ENCODE data around the gene SPATA31E1.
"Not testable (repeated sequence)": the region's sequence is repeated elsewhere in the genome, so short reads cannot be mapped to it uniquely, and the experiment has no call there.

The SPATA31E1 gene

GRCh38 chr9:87882627-87883026 is at the start of gene SPATA31E1:
TSS of gene SPATA31E1 (plus strand) at chr9:87882877. CDS start at chr9:87882892, 15 bp downstream.
- no peak for DNase-seq (ENCODE audit: extremely low read depth in 1 of 2, low read depth in 1 of 2)

DNA sequence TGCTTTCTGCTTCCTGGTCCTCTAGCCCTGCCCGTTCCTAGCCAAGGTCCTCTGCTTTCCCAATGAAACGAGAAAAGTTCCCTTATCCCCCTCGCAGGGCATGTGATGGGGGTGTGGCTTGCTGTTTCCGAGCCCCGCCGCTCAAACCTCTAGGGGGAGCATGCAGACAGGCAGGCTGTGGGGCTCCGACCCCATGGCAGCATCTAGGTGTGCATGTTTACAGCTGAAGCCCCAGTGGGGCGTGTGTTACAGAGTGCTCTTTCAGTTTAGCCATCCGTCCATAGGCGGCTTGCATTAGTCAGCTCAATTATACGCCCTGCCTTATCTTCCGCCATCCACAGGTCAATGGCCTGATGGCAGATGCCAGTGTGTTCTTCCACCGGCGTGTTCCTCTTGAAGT is 48.3 kb upstream of the SPATA31E1 start:
- DNase-seq (ENCODE audit: extremely low read depth in 1 of 2, low read depth in 1 of 2), result no peak

- DNase-seq (ENCODE audit: extremely low read depth in 1 of 2, low read depth in 1 of 2), result no peak
Observed at GRCh38 chr9:87836536-87836935, 46.1 kb upstream of the SPATA31E1 start.

DNA sequence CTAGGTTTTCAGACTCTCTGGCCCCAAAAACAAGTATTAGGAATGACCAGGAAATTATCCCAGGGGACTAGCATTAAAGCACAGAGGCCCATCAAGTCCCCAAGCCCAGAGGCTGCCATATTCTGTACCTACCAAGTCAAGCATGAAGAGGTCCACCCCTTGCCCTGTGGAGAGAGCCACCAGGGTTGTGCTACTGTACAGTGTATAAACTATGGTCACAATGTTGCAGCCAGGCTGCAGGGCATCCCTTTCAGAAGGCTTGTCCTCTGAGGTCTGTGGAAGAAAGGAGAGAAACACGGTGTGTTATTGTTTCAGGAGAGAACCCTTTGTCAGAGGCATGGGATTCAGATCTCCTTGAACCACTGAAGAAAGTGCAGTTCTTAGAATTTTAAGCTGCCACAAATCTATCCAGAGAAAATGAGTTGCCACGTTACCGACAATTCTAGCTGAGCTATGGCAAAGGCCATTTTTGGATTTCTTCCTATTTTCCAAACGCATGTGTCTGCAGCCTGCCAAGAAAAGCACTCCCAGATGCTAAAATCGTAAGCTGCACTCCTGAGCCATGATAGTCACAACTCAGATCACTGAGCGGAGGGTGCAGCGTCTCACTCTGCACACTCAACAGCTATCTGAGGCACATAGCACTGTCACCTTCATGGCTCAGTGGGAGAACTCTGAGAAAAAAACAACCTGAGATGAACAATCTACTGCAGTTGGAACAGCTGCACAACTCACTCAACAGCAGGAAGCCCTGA is 45.5 kb upstream of the SPATA31E1 start:
- DNase-seq (ENCODE audit: extremely low read depth in 1 of 2, low read depth in 1 of 2), result no peak

DNA sequence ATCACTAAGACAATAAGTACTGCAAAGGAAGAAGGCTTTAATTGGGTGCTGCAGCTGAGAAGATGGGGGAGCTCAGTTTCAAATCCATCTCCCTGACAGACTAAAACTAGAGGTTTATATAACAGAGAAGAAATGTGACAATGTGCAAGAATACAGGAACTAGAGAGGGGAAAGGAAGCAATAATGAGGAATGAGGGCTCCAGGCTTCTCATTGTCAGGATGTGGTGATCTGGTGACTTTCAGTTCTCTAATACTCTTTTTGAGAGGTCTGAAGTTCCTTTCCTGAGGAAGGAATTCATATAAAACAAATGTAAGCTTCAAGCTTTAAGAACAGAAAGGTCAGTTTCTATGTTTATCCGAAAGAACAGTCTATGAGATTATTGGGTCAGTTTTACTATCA is 42.5 kb upstream of the SPATA31E1 start:
- DNase-seq (ENCODE audit: extremely low read depth in 1 of 2, low read depth in 1 of 2), result no peak

DNA sequence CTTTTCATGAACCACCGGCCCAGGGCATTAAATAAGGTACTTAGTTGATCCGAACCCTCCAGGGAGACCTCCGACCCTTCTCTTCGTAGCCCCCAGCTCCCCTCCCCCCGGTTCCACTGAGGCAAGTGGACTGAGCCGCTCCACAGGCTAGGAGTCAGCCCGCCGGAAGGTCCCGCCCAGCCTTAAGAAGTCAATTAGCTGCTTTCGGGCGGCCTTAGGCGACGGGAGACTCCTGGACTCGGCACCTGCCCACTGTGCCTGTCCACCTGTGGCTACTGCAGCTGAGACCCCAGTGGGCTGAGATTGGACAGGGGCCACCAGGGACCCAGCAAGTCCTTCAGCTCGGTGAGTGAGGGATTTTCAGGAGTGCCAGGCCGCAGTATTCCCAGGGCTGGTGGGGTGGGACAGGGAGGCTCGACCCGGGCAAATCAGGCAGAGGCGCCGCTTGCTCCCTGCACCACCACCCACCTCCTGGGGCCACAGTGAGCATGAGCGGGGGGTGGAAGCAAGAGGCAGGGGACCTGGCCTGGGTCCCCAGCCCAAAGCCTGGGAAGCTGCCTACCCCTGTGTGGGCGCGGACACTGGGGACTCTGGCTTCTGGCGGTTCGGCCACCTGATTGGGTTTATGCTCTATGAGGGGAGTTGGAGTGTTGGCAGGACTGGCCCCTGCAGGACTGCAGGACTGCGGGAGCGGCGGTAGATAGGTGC is 39.6 kb upstream of the SPATA31E1 start:
- DNase-seq (ENCODE audit: extremely low read depth in 1 of 2, low read depth in 1 of 2), result no peak

- DNase-seq (ENCODE audit: extremely low read depth in 1 of 2, low read depth in 1 of 2), result no peak
Observed at GRCh38 chr9:87844506-87844905, 38.2 kb upstream of the SPATA31E1 start.

- DNase-seq (ENCODE audit: extremely low read depth in 1 of 2, low read depth in 1 of 2), result not testable (repeated sequence)
Observed at GRCh38 chr9:87847817-87848216, 34.9 kb upstream of the SPATA31E1 start.

DNA sequence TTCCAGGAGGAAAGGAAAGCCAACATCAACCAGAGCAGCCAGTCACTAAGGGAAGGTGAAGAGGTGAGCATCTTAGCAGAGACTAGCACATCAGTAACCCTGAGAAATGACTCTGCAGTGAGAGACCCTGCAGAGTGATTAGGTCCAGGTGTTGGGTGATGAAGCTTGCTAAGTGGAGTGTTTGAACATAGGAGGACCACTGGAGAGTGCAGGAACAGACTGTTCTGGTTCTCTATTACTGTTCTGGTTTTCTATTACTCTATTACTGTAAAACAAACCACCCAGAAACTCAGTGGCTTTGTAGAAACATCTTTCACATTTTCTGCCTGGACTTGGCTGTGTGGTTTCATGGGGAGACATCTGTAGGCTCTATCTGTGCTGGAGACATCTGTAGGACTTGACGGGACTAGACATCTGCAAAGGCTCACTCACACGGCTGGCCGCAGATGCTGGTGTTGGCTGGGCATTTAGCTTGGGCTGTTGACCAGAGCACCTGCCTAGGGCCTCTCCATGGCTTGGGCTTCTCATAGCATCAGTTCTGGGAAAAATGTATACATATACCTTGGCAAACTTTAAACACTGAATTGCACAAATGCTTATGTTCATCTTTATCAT is 33.4 kb upstream of the SPATA31E1 start:
- no peak for DNase-seq (ENCODE audit: extremely low read depth in 1 of 2, low read depth in 1 of 2)

DNA sequence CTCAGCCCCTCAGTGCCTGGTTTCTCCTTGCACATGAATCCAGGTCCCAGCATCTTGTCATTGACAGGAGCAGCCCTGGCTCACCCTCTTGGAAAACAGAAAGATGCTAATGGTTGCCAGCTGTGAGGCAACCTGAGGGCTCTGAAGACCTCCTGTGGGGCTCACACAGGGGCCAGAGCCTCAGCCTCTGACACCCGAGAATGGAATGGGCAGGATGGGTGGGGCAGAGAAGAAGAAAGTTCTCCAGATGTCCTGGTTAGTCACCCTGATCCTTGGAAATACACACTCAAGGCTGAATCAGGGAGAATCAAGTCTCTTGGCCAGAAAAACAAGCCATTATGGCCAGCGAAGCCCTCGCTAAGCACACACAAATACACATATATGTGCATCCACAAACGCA is 32.3 kb upstream of the SPATA31E1 start:
- DNase-seq (ENCODE audit: extremely low read depth in 1 of 2, low read depth in 1 of 2), result no peak

- not testable (repeated sequence) for DNase-seq (ENCODE audit: extremely low read depth in 1 of 2, low read depth in 1 of 2)
Observed at GRCh38 chr9:87851186-87851585, 31.5 kb upstream of the SPATA31E1 start.

DNA sequence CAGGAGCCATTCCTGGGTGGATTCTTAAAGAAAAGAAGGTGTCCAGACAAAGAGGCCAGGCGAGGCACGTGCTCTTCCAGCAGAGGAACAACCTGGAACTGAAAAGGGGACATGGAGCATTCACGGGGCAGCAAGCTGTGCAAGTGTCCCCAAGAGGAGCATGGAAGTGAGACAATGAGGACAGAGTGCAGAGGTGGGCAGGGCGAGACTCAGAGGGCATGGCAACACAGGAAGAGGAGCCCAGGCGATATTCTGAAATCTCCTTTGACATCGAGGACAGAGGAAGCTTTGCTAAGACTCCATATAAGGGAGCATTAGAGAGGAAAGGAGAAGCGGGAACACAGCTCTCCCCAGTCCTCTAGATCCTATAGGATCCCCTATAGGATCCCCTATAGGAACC is 29.4 kb upstream of the SPATA31E1 start:
- DNase-seq (ENCODE audit: extremely low read depth in 1 of 2, low read depth in 1 of 2), result no peak

- DNase-seq (ENCODE audit: extremely low read depth in 1 of 2, low read depth in 1 of 2), result no peak
Observed at GRCh38 chr9:87853876-87854579, 28.6 kb upstream of the SPATA31E1 start.

DNA sequence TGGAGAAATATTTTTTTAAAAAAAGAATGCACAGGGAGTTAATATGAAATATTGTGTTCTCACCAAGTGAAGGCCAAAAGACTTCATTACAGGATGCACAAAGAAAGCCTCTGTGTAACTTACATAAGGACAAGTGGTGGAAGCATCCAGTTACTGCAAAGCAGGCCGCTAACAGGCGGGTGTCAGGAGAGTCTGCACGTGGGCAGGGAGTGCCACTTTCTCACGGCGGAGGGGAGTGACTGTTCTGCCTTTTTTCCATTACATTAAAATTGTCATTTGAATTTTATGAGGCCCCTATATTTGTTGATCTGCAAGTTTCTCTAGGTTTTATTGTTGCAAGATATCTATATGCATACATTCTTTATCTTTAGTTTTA is 28.1 kb upstream of the SPATA31E1 start:
- no peak for DNase-seq (ENCODE audit: extremely low read depth in 1 of 2, low read depth in 1 of 2)

DNA sequence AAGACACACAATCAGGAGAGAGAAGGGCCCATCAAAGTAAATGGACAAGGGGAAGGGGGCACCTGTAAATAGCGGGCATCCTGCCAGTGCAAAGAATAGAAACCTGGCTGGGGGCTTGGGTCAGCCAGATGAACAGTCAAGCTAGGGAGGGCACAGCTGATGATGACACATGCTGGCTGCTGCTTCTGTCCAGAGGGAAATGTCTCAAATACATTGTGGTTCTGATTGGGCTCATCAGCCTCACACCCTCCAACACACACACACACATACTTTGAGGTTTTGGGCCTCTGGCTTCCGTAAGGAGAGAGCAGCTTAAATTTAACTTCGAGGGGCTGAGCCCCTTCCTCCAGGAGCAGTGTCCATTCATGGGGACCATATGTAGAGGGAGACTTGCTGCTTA is 27.6 kb upstream of the SPATA31E1 start:
- DNase-seq (ENCODE audit: extremely low read depth in 1 of 2, low read depth in 1 of 2), result no peak

DNA sequence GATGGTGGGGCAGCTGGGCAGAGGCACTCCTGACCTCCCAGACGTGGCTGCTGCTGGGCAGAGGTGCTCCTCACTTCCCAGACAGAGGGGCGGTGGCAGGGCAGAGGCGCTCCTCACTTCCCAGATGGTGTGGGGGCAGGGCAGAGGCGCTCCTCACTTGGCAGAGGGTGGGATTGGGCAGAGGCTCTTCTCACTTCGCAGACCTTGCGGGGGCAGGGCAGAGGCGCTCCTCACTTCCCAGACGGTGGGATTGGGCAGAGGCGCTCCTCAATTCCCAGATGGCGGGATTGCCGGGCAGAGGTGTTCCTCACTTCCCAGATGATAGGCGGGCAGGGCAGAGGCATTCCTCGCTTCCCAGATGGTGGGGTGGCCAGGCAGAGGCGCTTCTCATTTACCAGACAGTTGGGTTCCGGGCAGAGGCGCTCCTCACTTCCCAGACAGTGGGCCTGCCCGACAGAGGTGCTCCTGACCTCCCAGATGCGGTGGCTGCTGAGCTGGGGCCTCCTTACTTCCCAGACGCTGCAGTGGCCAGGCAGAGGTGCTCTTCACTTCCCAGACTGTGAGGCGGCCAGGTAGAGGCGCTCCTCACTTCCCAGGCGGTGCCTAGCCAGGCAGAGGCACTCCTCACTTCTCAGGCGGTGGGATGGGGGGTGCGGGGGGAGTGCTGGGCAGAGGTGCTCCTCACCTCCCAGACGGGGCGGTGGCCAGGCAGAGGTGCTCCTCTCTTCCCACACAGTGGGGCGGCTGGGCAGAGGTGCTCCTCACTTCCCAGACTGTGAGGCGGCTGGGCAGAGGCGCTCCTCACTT is 25.3 kb upstream of the SPATA31E1 start:
- DNase-seq (ENCODE audit: extremely low read depth in 1 of 2, low read depth in 1 of 2), result no peak

GRCh38 chr9:87857948-87858335 is 24.7 kb upstream of the SPATA31E1 start:
- no peak for DNase-seq (ENCODE audit: extremely low read depth in 1 of 2, low read depth in 1 of 2)

DNA sequence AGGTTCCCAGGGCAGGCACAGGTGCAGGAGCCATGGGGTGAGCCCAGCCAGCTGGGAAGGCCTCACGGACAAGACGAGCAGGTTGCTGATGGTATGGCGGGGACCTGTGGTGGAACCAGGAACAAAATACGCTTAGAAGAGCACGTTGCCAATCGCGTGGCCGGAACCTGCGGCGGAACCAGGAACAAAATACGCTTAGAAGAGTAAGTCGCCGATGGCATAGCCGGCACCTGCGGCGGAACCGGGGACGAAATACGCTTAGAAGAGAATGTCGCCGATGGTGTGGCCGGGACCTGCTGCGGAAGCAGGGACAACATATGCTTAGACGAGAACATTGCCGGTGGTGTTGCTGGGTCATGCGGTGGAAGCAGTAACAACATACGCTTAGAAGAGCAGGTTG is 23.5 kb upstream of the SPATA31E1 start:
- no peak for DNase-seq (ENCODE audit: extremely low read depth in 1 of 2, low read depth in 1 of 2)

DNA sequence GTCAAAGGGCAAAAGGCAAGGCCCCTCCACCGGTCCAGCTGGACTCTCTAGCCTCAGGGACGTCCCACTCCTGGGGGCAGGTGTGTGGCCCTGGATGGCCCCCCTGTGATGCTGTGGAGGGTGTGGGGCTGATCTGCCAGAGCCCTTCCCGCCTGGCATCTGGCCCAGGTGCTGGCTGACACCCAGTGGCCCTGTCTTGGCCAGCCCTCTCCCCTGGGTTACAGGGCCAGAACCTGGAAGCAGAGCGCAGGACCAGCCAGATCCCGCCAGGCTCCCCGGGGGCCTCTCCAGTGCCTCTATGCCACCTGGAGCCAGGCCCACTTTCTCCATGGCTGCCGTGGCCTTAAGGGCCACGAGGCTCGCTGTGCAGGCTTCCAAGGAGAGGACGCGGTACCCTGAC is 22.9 kb upstream of the SPATA31E1 start:
- no peak for DNase-seq (ENCODE audit: extremely low read depth in 1 of 2, low read depth in 1 of 2)

DNA sequence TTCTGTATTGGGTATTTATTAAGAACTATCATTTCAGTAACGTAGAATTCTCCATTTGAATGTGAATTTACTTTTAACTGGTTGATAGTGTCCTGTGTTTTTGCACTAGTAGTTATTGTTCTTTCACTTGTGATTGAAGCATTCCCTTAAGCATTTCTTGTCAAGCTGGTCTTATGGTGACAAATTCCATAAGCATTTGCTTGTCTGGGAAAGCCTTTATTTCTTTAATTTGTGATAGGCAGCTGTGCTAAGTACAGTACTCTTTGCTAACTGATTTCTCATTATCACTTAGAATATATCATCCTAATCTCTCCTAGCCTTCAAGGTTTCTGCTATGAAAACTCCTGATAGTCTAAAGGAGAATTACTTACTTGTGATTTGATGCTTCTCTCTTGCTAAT is 21.3 kb upstream of the SPATA31E1 start:
- no peak for DNase-seq (ENCODE audit: extremely low read depth in 1 of 2, low read depth in 1 of 2)
